ENCODE measurements around the gene CAMTA1.

DNA sequence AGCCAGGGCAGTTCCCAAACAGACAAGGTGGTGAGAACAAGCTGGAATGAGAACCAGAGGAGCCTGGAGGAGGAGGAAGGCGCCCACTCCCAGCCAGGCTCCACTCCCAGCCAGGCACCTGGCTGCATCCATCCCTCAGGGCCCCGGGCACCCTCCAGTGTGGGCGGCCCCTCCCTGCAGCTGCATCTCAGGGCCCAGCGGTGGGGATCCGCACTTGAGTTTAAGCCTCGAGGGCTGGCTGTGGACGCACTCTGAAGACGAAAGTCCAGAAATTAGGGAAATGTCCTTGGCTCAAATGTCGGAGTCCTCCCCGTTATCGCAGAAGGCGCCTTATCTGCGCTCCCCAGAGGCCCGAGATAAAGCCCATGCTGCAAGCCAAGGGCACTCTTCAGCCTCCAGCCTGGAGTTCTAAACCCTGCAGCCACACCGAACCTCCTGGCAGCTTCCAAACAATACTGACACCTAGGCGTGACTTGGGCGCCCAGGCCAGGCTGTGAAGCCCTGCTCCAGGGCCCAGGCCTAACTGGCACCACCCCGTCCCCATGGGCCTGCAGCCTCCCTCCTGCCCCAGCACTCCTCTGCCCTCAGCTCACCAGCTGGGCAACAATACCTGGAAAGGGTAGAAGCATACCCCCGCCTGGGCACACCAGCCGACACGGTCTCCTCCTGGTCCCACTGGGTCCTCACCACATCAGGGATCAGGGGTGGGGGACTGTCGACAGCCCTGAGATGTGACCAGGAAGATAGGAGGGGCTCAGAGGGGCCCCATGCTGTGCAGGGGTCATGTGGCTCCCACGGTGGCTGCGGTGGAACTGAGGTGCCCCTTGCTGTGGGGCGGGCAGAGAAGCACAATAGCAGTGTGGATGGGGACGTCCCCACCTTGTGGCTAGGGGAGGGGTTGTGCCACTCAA, 801.0 kb downstream of the CAMTA1 start:
- TF ChIP-seq, protein P1, sequence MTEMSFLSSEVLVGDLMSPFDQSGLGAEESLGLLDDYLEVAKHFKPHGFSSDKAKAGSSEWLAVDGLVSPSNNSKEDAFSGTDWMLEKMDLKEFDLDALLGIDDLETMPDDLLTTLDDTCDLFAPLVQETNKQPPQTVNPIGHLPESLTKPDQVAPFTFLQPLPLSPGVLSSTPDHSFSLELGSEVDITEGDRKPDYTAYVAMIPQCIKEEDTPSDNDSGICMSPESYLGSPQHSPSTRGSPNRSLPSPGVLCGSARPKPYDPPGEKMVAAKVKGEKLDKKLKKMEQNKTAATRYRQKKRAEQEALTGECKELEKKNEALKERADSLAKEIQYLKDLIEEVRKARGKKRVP (CRISPR knock-in tag; IDR thresholded peaks at IDR 0.05): no peak
- TF ChIP-seq RBM15 (IDR thresholded peaks at IDR 0.05; ENCODE audit: insufficient read depth, low read length) (no peak), GTF2F1 (IDR thresholded peaks at IDR 0.05; ENCODE audit: low read depth, low read length) (no peak)
- TF ChIP-seq, protein P2, sequence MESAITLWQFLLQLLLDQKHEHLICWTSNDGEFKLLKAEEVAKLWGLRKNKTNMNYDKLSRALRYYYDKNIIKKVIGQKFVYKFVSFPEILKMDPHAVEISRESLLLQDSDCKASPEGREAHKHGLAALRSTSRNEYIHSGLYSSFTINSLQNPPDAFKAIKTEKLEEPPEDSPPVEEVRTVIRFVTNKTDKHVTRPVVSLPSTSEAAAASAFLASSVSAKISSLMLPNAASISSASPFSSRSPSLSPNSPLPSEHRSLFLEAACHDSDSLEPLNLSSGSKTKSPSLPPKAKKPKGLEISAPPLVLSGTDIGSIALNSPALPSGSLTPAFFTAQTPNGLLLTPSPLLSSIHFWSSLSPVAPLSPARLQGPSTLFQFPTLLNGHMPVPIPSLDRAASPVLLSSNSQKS (CRISPR knock-in tag; IDR thresholded peaks at IDR 0.05): no peak
- TF ChIP-seq, protein P3, sequence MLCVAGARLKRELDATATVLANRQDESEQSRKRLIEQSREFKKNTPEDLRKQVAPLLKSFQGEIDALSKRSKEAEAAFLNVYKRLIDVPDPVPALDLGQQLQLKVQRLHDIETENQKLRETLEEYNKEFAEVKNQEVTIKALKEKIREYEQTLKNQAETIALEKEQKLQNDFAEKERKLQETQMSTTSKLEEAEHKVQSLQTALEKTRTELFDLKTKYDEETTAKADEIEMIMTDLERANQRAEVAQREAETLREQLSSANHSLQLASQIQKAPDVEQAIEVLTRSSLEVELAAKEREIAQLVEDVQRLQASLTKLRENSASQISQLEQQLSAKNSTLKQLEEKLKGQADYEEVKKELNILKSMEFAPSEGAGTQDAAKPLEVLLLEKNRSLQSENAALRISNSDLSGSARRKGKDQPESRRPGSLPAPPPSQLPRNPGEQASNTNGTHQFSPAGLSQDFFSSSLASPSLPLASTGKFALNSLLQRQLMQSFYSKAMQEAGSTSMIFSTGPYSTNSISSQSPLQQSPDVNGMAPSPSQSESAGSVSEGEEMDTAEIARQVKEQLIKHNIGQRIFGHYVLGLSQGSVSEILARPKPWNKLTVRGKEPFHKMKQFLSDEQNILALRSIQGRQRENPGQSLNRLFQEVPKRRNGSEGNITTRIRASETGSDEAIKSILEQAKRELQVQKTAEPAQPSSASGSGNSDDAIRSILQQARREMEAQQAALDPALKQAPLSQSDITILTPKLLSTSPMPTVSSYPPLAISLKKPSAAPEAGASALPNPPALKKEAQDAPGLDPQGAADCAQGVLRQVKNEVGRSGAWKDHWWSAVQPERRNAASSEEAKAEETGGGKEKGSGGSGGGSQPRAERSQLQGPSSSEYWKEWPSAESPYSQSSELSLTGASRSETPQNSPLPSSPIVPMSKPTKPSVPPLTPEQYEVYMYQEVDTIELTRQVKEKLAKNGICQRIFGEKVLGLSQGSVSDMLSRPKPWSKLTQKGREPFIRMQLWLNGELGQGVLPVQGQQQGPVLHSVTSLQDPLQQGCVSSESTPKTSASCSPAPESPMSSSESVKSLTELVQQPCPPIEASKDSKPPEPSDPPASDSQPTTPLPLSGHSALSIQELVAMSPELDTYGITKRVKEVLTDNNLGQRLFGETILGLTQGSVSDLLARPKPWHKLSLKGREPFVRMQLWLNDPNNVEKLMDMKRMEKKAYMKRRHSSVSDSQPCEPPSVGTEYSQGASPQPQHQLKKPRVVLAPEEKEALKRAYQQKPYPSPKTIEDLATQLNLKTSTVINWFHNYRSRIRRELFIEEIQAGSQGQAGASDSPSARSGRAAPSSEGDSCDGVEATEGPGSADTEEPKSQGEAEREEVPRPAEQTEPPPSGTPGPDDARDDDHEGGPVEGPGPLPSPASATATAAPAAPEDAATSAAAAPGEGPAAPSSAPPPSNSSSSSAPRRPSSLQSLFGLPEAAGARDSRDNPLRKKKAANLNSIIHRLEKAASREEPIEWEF (CRISPR knock-in tag; IDR thresholded peaks at IDR 0.05): no peak
